HepG2 (cell line): ENCODE measurements around the gene PTPRM. TPM values are rescaled to one million over a fixed set of nuclear protein-coding genes. Genes with fewer than 3 reads are reported as not detected.

Source experiments
- ATAC-seq: fragments of 200-7000 bp; cut with Tn5 transposase; 3 replicates; pipeline ENCODE4 v1.9.1; 2020; ENCODE audit warnings: mild to moderate bottlenecking, moderate library complexity
- BruUV-seq: library from RNA; stranded (reverse); fragments of 400-500 nt; replicated peaks from 2 replicates; lab custom pipeline; 2021; lab: Mats Ljungman, UMichigan
- CTCF ChIA-PET: fragments of 300-600 bp; formaldehyde crosslinking; extraction: SDS; loops from one replicate; lab custom pipeline; 2021; ENCODE audit warnings: low total read pairs, inconsistent platforms, low intra/inter-chr PET ratio; lab: Yijun Ruan, JAX
- POLR2A ChIA-PET: fragments of 350-600 bp; sonication (Branson Sonifier 250); formaldehyde crosslinking; loops from one replicate; lab custom pipeline; 2020; ENCODE audit warnings: antibody characterized with exemption, inconsistent platforms; lab: Yijun Ruan, JAX
- DNase-seq: peaks from one replicate; pipeline ENCODE4 v3.0.0-alpha.2; 2015; ENCODE audit warnings: low spot score
- FAIRE-seq: peaks from 3 replicates; lab custom pipeline; 2011; peaks lifted over from hg19 to GRCh38; lab: Jason Lieb, UNC
- H2AFZ ChIP-seq: one replicate; pipeline ENCODE4 v1.6.1; 2011; ENCODE audit warnings: low read length, inconsistent platforms
- H3K27ac ChIP-seq: fragments of 300-600 bp; 3 replicates; pipeline ENCODE4 v1.8.0; 2011; ENCODE audit warnings: mixed run types, mild to moderate bottlenecking, mixed read lengths, low read length, inconsistent platforms; ENCODE audit not compliant: insufficient read depth; ENCODE audit errors: extremely low read length
- H3K27me3 ChIP-seq, 2 experiments: fragments of 200-600 bp in 1 of 2; 2 replicates in 1 of 2; 3 replicates in 1 of 2; pipeline versions ENCODE4 v1.6.0 to v1.8.0; 2011; ENCODE audit warnings: low read length in 2 of 2, mild to moderate bottlenecking in 2 of 2, moderate library complexity in 2 of 2, inconsistent platforms in 1 of 2; ENCODE audit not compliant: insufficient read depth in 2 of 2, control insufficient read depth in 1 of 2
- H3K36me3 ChIP-seq, 2 experiments: fragments of 200-600 bp in 1 of 2; replicated peaks in 1 of 2; 2 replicates in 1 of 2; 3 replicates in 1 of 2; pipeline versions ENCODE4 v1.5.1 to v1.8.0; 2011; ENCODE audit warnings: low read length in 2 of 2, inconsistent platforms in 1 of 2; ENCODE audit not compliant: insufficient read depth in 2 of 2, control insufficient read depth in 1 of 2
- H3K4me1 ChIP-seq: 2 replicates; pipeline ENCODE4 v1.5.1; 2012; ENCODE audit warnings: low read length, inconsistent platforms; ENCODE audit not compliant: insufficient read depth
- H3K4me2 ChIP-seq: 2 replicates; pipeline ENCODE4 v1.6.0; 2011; ENCODE audit warnings: low read depth, low read length, inconsistent platforms
- H3K4me3 ChIP-seq, 3 experiments: fragments of 200-600 bp in 1 of 3; sonication (generic), shearing (Covaris generic) in 1 of 3; replicated peaks in 1 of 3; 2 replicates each; pipeline ENCODE4 v1.5.1; 2011 to 2016; ENCODE audit warnings: low read length in 3 of 3, inconsistent platforms in 2 of 3, low read depth in 2 of 3, mild to moderate bottlenecking in 2 of 3, control low read depth in 1 of 3, mixed read lengths in 1 of 3; ENCODE audit not compliant: insufficient read depth in 1 of 3
- H3K79me2 ChIP-seq: one replicate; pipeline ENCODE4 v1.6.1; 2011; ENCODE audit warnings: low read length, inconsistent platforms; ENCODE audit not compliant: insufficient read depth
- H3K9ac ChIP-seq: 2 replicates; pipeline ENCODE4 v1.6.0; 2011; ENCODE audit warnings: mild to moderate bottlenecking, low read depth, low read length, inconsistent platforms; ENCODE audit not compliant: insufficient read depth
- H3K9me3 ChIP-seq: 2 replicates; pipeline ENCODE4 v1.5.1; 2012; ENCODE audit warnings: mild to moderate bottlenecking, low read length
- H4K20me1 ChIP-seq: 2 replicates; pipeline ENCODE4 v1.6.0; 2011; ENCODE audit warnings: inconsistent platforms, mild to moderate bottlenecking, low read length, moderate library complexity; ENCODE audit not compliant: insufficient read depth
- ADNP ChIP-seq: sonication (generic); formaldehyde crosslinking; IDR thresholded peaks from 2 replicates; pipeline ENCODE4 v1.4.0; 2020; ENCODE audit warnings: missing genetic modification reagents
- ARNT ChIP-seq: fragments of 450-650 bp; IDR thresholded peaks from 2 replicates; pipeline ENCODE4 v1.6.1; 2017
- KDM3A ChIP-seq: IDR thresholded peaks from 2 replicates; pipeline ENCODE4 v1.6.1; 2018; ENCODE audit warnings: low read depth, missing compliant biosample characterization
- POLR2G ChIP-seq: fragments of 200-400 bp; formaldehyde crosslinking; IDR thresholded peaks from 2 replicates; pipeline ENCODE4 v1.6.1; 2018; ENCODE audit warnings: mild to moderate bottlenecking, low read depth, low read length, moderate library complexity
- STAG1 ChIP-seq: sonication (generic); formaldehyde crosslinking; IDR thresholded peaks from 2 replicates; pipeline ENCODE4 v1.4.0; 2020; ENCODE audit warnings: missing genetic modification reagents
- TMF1 ChIP-seq: sonication (generic); formaldehyde crosslinking; IDR thresholded peaks from 2 replicates; pipeline ENCODE4 v1.8.1; 2022; ENCODE audit warnings: low read depth, missing genetic modification reagents
- ZFP41 ChIP-seq: sonication (generic); formaldehyde crosslinking; IDR thresholded peaks from 2 replicates; pipeline ENCODE4 v1.4.0; 2020; ENCODE audit warnings: mild to moderate bottlenecking, missing genetic modification reagents, borderline replicate concordance
- ZMYM2 ChIP-seq: sonication (generic); formaldehyde crosslinking; IDR thresholded peaks from 2 replicates; pipeline ENCODE4 v1.8.0; 2022; ENCODE audit warnings: mild to moderate bottlenecking, missing genetic modification reagents
- ZNF326 ChIP-seq: sonication (generic); formaldehyde crosslinking; IDR thresholded peaks from 2 replicates; pipeline ENCODE4 v1.4.0; 2020; ENCODE audit warnings: missing genetic modification reagents, borderline replicate concordance
- ZNF329 ChIP-seq: sonication (generic); formaldehyde crosslinking; IDR thresholded peaks from 2 replicates; pipeline ENCODE4 v1.9.0; 2021; ENCODE audit warnings: low read depth, mild to moderate bottlenecking, missing genetic modification reagents
- ZNF879 ChIP-seq: sonication (generic); formaldehyde crosslinking; IDR thresholded peaks from 2 replicates; pipeline ENCODE4 v1.8.1; 2023; ENCODE audit warnings: missing genetic modification reagents
- ZSCAN22 ChIP-seq: sonication (generic); formaldehyde crosslinking; IDR thresholded peaks from 2 replicates; pipeline ENCODE4 v1.4.0; 2020; ENCODE audit warnings: mild to moderate bottlenecking, missing genetic modification reagents
- ZZZ3 ChIP-seq: sonication (generic); formaldehyde crosslinking; IDR thresholded peaks from 2 replicates; pipeline ENCODE4 v1.4.0; 2020; ENCODE audit warnings: missing genetic modification reagents, mild to moderate bottlenecking, borderline replicate concordance
- WGBS: methylation state at CpG from one replicate; pipeline ENCODE4 v1.1.6; 2017; ENCODE audit warnings: low lambda C conversion rate; 5-methylcytosine and 5-hydroxymethylcytosine counted together
- in situ Hi-C: cut with HindIII; loops from 2 replicates; pipeline ENCODE4 v1.10.0; 2017; ENCODE audit warnings: low pct_unique_long_range_greater_than_20kb; ENCODE audit not compliant: extremely low pct_ligation_motif_present
- intact Hi-C: fragments of 100-400 bp; cut with micrococcal nuclease; formaldehyde crosslinking; loops from one replicate; pipeline ENCODE4 v1.10.0; 2022; ENCODE audit not compliant: unreplicated experiment
- polyA plus RNA-seq, 8 experiments: library from polyadenylated mRNA; depleted of rRNA in 3 of 8; stranded (reverse) in 7 of 8; unstranded in 1 of 8; fragments of >200 nt; fragmentation: Illumina TruSeq in 4 of 8; extraction: Trizol in 4 of 8; gene quantifications; 2 replicates each; pipeline versions ENCODE4 v1.2.1 to v1.2.3, GENCODE V29; 2011 to 2016; ENCODE audit warnings: low read depth in 4 of 8, missing spikeins in 1 of 8, mixed read lengths in 1 of 8; ENCODE audit not compliant: insufficient read depth in 1 of 8
- total RNA-seq, 5 experiments: library from RNA; depleted of rRNA; stranded (reverse); fragments of >200 nt; fragmentation: Illumina TruSeq; extraction: Trizol; gene quantifications; 2 replicates each; pipeline ENCODE4 v1.2.3, GENCODE V29; 2016; ENCODE audit warnings: low read depth in 1 of 5
- TF ChIP-seq, protein P1 (sequence below), 2 experiments: sonication (generic) in 1 of 2; formaldehyde crosslinking in 1 of 2; IDR thresholded peaks; 2 replicates each; pipeline versions ENCODE4 v1.6.1 to v1.9.0; 2014 to 2022; ENCODE audit warnings: antibody characterized with exemption in 1 of 2, borderline replicate concordance in 1 of 2, inconsistent platforms in 1 of 2, low read depth in 1 of 2, missing genetic modification reagents in 1 of 2
- TF ChIP-seq, protein P2 (sequence below): sonication (generic); formaldehyde crosslinking; IDR thresholded peaks from 2 replicates; pipeline ENCODE4 v1.4.0; 2020; ENCODE audit warnings: low read depth, mild to moderate bottlenecking, missing genetic modification reagents
- TF ChIP-seq, protein P3 (sequence below): sonication (generic); formaldehyde crosslinking; IDR thresholded peaks from 2 replicates; pipeline ENCODE4 v1.5.0; 2020; ENCODE audit warnings: missing genetic modification reagents

Gene PTPRM
- total and polyA plus RNA-seq, 2 of the 13 experiments (the other 11 are each of a cell fraction or from before 2014, with no cell fraction given) = 12.6 to 108 TPM

DNA sequence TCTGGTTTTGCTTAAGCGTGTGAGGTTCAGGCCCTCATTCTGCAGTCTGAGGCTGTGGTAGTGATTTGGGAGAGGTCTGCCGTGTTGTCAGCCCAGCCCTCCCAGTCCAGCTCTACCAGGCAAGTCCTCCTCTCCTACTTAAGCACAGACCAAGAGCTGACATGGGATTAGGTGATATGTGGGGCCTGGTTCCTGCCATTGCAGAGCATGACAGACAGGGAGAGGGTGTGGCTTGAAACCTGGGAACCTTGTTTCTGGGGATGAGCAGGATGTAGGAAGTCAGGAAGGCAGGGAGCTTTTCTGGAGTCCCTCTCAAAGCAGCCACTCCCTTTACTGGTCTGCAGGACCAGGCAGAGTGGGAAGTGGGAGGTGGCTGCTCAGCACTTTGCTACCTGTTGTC lies 38.6 kb downstream of the PTPRM start:
- in situ Hi-C loops (no loop called here), intact Hi-C loops (no loop called here)
- Histone ChIP-seq H3K4me3 (no peak overlapping the region), H3K27ac (no peak overlapping the region), H3K79me2 (peaks cover 5% of the 10 kb centered on the region), H3K4me2 (no peak overlapping the region), H3K9me3 (no peaks in the 10 kb centered on the region), H3K9ac (no peak overlapping the region), H3K27me3 (no peaks in the 10 kb centered on the region), H4K20me1 (no peaks in the 10 kb centered on the region), H2AFZ (no peak overlapping the region), H3K4me1 (peaks cover 26% of the 10 kb centered on the region), H3K36me3 (no peaks in the 10 kb centered on the region)
- no peak for DNase-seq
- 100% methylated on average over 2 of the region's 2 CpGs for WGBS
- POLR2A ChIA-PET = no interaction called here
- no peak for FAIRE-seq
- CTCF ChIA-PET = no interaction called here
- ATAC-seq = no peak
- no TSS peak for BruUV-seq
- TF ChIP-seq ADNP (CRISPR knock-in tag) (no peak), KDM3A (CRISPR knock-in tag) (no peak), TMF1 (CRISPR knock-in tag) (no peak), ZNF879 (CRISPR knock-in tag) (no peak), ZZZ3 (CRISPR knock-in tag) (no peak), ARNT (no peak), ZSCAN22 (CRISPR knock-in tag) (no peak), POLR2G (no peak), ZMYM2 (CRISPR knock-in tag) (no peak), ZFP41 (CRISPR knock-in tag) (no peak), STAG1 (CRISPR knock-in tag) (no peak), ZNF329 (CRISPR knock-in tag) (no peak), ZNF326 (CRISPR knock-in tag) (no peak)
- TF ChIP-seq, protein P1, sequence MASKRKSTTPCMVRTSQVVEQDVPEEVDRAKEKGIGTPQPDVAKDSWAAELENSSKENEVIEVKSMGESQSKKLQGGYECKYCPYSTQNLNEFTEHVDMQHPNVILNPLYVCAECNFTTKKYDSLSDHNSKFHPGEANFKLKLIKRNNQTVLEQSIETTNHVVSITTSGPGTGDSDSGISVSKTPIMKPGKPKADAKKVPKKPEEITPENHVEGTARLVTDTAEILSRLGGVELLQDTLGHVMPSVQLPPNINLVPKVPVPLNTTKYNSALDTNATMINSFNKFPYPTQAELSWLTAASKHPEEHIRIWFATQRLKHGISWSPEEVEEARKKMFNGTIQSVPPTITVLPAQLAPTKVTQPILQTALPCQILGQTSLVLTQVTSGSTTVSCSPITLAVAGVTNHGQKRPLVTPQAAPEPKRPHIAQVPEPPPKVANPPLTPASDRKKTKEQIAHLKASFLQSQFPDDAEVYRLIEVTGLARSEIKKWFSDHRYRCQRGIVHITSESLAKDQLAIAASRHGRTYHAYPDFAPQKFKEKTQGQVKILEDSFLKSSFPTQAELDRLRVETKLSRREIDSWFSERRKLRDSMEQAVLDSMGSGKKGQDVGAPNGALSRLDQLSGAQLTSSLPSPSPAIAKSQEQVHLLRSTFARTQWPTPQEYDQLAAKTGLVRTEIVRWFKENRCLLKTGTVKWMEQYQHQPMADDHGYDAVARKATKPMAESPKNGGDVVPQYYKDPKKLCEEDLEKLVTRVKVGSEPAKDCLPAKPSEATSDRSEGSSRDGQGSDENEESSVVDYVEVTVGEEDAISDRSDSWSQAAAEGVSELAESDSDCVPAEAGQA (IDR thresholded peaks at IDR 0.05; ENCODE audit: low read depth) = no peak
- TF ChIP-seq, protein P1 (CRISPR knock-in tag; IDR thresholded peaks at IDR 0.05; ENCODE audit: borderline replicate concordance) = no peak
- TF ChIP-seq, protein P2, sequence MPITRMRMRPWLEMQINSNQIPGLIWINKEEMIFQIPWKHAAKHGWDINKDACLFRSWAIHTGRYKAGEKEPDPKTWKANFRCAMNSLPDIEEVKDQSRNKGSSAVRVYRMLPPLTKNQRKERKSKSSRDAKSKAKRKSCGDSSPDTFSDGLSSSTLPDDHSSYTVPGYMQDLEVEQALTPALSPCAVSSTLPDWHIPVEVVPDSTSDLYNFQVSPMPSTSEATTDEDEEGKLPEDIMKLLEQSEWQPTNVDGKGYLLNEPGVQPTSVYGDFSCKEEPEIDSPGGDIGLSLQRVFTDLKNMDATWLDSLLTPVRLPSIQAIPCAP (CRISPR knock-in tag) = no peak
- TF ChIP-seq, protein P3, sequence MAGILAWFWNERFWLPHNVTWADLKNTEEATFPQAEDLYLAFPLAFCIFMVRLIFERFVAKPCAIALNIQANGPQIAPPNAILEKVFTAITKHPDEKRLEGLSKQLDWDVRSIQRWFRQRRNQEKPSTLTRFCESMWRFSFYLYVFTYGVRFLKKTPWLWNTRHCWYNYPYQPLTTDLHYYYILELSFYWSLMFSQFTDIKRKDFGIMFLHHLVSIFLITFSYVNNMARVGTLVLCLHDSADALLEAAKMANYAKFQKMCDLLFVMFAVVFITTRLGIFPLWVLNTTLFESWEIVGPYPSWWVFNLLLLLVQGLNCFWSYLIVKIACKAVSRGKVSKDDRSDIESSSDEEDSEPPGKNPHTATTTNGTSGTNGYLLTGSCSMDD (CRISPR knock-in tag) = no peak
